GM18868 (cell line): ENCODE measurements around the gene RYR1.
"Not testable (repeated sequence)": the region's sequence is repeated elsewhere in the genome, so short reads cannot be mapped to it uniquely, and the experiment has no call there.

ENCODE experiments used
- ATAC-seq: cut with Tn5 transposase; IDR thresholded peaks from one replicate; pipeline ENCODE4 v1.9.1; 2021; ENCODE audit warnings: mild to moderate bottlenecking, moderate library complexity; ENCODE audit not compliant: unreplicated experiment

The RYR1 gene

GRCh38 chr19:38512277-38512676, 78.8 kb downstream of the RYR1 start:
- ATAC-seq: no peak

GRCh38 chr19:38513156-38513555, 79.7 kb downstream of the RYR1 start:
- ATAC-seq: not testable (repeated sequence)

GRCh38 chr19:38513762-38514167, 80.3 kb downstream of the RYR1 start:
- ATAC-seq: no peak

- ATAC-seq: no peak
These were observed 81.5 kb downstream of the RYR1 start for GRCh38 chr19:38514812-38515633.

GRCh38 chr19:38515896-38516295, 82.4 kb downstream of the RYR1 start:
- no peak for ATAC-seq

GRCh38 chr19:38516802-38517201, 83.3 kb downstream of the RYR1 start:
- ATAC-seq: no peak

- ATAC-seq: no peak
These were observed 83.8 kb downstream of the RYR1 start for GRCh38 chr19:38517321-38517720.

GRCh38 chr19:38517980-38518379, 84.5 kb downstream of the RYR1 start:
- not testable (repeated sequence) for ATAC-seq

- ATAC-seq: no peak
These were observed 85.7 kb downstream of the RYR1 start for GRCh38 chr19:38519168-38519567.

GRCh38 chr19:38519988-38520387, 86.5 kb downstream of the RYR1 start:
- no peak for ATAC-seq

- no peak for ATAC-seq
These were observed 89.4 kb downstream of the RYR1 start for GRCh38 chr19:38522915-38523314.

- no peak for ATAC-seq
These were observed 89.8 kb downstream of the RYR1 start for GRCh38 chr19:38523319-38523718.

GRCh38 chr19:38524369-38524768, 90.9 kb downstream of the RYR1 start:
- no peak for ATAC-seq

- ATAC-seq: no peak
These were observed 91.6 kb downstream of the RYR1 start for GRCh38 chr19:38524994-38525634.

GRCh38 chr19:38526430-38526829, 92.9 kb downstream of the RYR1 start:
- no peak for ATAC-seq

- no peak for ATAC-seq
These were observed 94.1 kb downstream of the RYR1 start for GRCh38 chr19:38527466-38528136.

GRCh38 chr19:38528213-38528755, 94.8 kb downstream of the RYR1 start:
- no peak for ATAC-seq

GRCh38 chr19:38528931-38529330, 95.4 kb downstream of the RYR1 start:
- ATAC-seq: no peak

GRCh38 chr19:38531515-38531914, 98.0 kb downstream of the RYR1 start:
- no peak for ATAC-seq

GRCh38 chr19:38532939-38533338, 99.4 kb downstream of the RYR1 start:
- ATAC-seq: no peak

GRCh38 chr19:38534574-38534973, 101.1 kb downstream of the RYR1 start:
- no peak for ATAC-seq

- ATAC-seq: no peak
These were observed 101.7 kb downstream of the RYR1 start for GRCh38 chr19:38535212-38535611.
